ENCODE measurements around the gene CUL9. TPM values are rescaled to one million over a fixed set of nuclear protein-coding genes. Genes with fewer than 3 reads are reported as not detected.

CUL9 gene
- total RNA-seq, 3 donors from 2014 or later = 35.9 to 46.9 (median 44.3) TPM

GRCh38 chr6:43255408-43256054 is 73.5 kb downstream of the CUL9 start:
- intact Hi-C loops (cut with DNase I, micrococcal nuclease) = no loop called here
- DNase-seq (no peak), ATAC-seq (no peak)
- Histone ChIP-seq H3K4me3 (no peak overlapping the region), H3K9me3 (no peaks in the 10 kb centered on the region), H3K4me1 (ENCODE audit: low read depth) (peaks cover 4% of the 10 kb centered on the region), H3K36me3 (ENCODE audit: low read depth) (no peaks in the 10 kb centered on the region)
- no peak for TF ChIP-seq CTCF (IDR thresholded peaks at IDR 0.05)

- no peaks in the 10 kb centered on the region for H3K36me3 ChIP-seq (ENCODE audit: low read depth)
- no peaks in the 10 kb centered on the region for H3K9me3 ChIP-seq
- no peaks in the 10 kb centered on the region for H3K4me1 ChIP-seq (ENCODE audit: low read depth)
- DNase-seq (no peak), ATAC-seq (no peak)
- intact Hi-C loops (cut with DNase I, micrococcal nuclease) = no loop called here
- H3K4me3 ChIP-seq = no peak overlapping the region
- TF ChIP-seq CTCF (IDR thresholded peaks at IDR 0.05) = no peak
Observed at GRCh38 chr6:43256670-43257366, 74.8 kb downstream of the CUL9 start.

- intact Hi-C loops (cut with DNase I, micrococcal nuclease) = no loop called here
- DNase-seq = no peak
- no peak for TF ChIP-seq CTCF (IDR thresholded peaks at IDR 0.05)
Observed at GRCh38 chr6:43257367-43258145, 75.6 kb downstream of the CUL9 start.

GRCh38 chr6:43258180-43258579 is 76.2 kb downstream of the CUL9 start:
- Histone ChIP-seq H3K36me3 (ENCODE audit: low read depth) (no peaks in the 10 kb centered on the region), H3K4me1 (ENCODE audit: low read depth) (no peaks in the 10 kb centered on the region), H3K9me3 (no peaks in the 10 kb centered on the region), H3K4me3 (no peak overlapping the region)
- ATAC-seq = no peak
- DNase-seq = no peak
- no peak for TF ChIP-seq CTCF (IDR thresholded peaks at IDR 0.05)
- intact Hi-C loops (cut with DNase I, micrococcal nuclease) = no loop called here

More at GRCh38 chr6:43257367-43258145, 75.6 kb downstream of the CUL9 start:
- Histone ChIP-seq H3K9me3 (no peaks in the 10 kb centered on the region), H3K36me3 (ENCODE audit: low read depth) (no peaks in the 10 kb centered on the region), H3K4me3 (no peak overlapping the region), H3K4me1 (ENCODE audit: low read depth) (no peaks in the 10 kb centered on the region)
- ATAC-seq = no peak

- Histone ChIP-seq H3K9me3 (no peaks in the 10 kb centered on the region), H3K36me3 (ENCODE audit: low read depth) (no peaks in the 10 kb centered on the region), H3K4me1 (ENCODE audit: low read depth) (no peaks in the 10 kb centered on the region), H3K4me3 (no peak overlapping the region)
- intact Hi-C loops (cut with DNase I, micrococcal nuclease) = no loop called here
- DNase-seq (no peak), ATAC-seq (no peak)
- no peak for TF ChIP-seq CTCF (IDR thresholded peaks at IDR 0.05)
Observed at GRCh38 chr6:43258807-43259686, 77.1 kb downstream of the CUL9 start.

Measured in mucosa of descending colon (tissue), 3 donors.